Mucosa of descending colon (tissue), 3 donors: Measurements from ENCODE around the gene OR7G1. TPM values are rescaled to one million over a fixed set of nuclear protein-coding genes. Genes with fewer than 3 reads are reported as not detected.
"Not testable (repeated sequence)": the region's sequence is repeated elsewhere in the genome, so short reads cannot be mapped to it uniquely, and the experiment has no call there.

Experiments used
- ATAC-seq: fragments of 200-7000 bp; cut with Tn5 transposase; one replicate; pipeline ENCODE4 v1.9.1; 2020; ENCODE audit warnings: mild to moderate bottlenecking, moderate library complexity
- DNase-seq, 3 donors: peaks; one replicate each; pipeline ENCODE4 v3.0.0-alpha.2; 2020
- H3K36me3 ChIP-seq: fragments of 200-600 bp; one replicate; pipeline ENCODE4 v1.8.0; 2021; ENCODE audit warnings: low read depth, mild to moderate bottlenecking
- H3K4me1 ChIP-seq: fragments of 200-600 bp; one replicate; pipeline ENCODE4 v1.8.0; 2021; ENCODE audit warnings: low read depth, mild to moderate bottlenecking
- H3K4me3 ChIP-seq: fragments of 200-600 bp; one replicate; pipeline ENCODE4 v1.8.0; 2021; ENCODE audit warnings: mild to moderate bottlenecking
- H3K9me3 ChIP-seq: fragments of 200-600 bp; one replicate; pipeline ENCODE4 v1.8.0; 2021; ENCODE audit warnings: mild to moderate bottlenecking
- intact Hi-C, 2 donors: fragments of 100-400 bp; cut with DNase I in 1 of 2; cut with micrococcal nuclease in 1 of 2; formaldehyde crosslinking; loops; one replicate each; pipeline versions ENCODE4 v1.11.0 to v1.11.1; 2022; cut with DNase I, micrococcal nuclease
- total RNA-seq, 3 donors: library from RNA; stranded (reverse); fragmentation: NEBNext Ultra II Directional in 2 of 3; extraction: Animal tissue kit (Norgen Biotek cat#: 25700) in 2 of 3; gene quantifications; one replicate each; pipeline versions ENCODE4 v1.2.1 to v1.2.4, GENCODE V29; 2021 to 2023
- TF ChIP-seq, protein P1 (sequence below): fragments of 200-600 bp; IDR thresholded peaks from one replicate; pipeline ENCODE4 v1.8.0; 2022; ENCODE audit warnings: antibody characterized with exemption, mild to moderate bottlenecking
- donor health status: DM: no; HTN: no; CAD: no; lungs with moderate emphysema.
- donor health status: DM: no; HTN: no; CAD: no.
- donor health status: DM: no; HTN: yes; CAD: no.

The OR7G1 gene
- total RNA-seq, 3 donors from 2014 or later, result not detected

DNA sequence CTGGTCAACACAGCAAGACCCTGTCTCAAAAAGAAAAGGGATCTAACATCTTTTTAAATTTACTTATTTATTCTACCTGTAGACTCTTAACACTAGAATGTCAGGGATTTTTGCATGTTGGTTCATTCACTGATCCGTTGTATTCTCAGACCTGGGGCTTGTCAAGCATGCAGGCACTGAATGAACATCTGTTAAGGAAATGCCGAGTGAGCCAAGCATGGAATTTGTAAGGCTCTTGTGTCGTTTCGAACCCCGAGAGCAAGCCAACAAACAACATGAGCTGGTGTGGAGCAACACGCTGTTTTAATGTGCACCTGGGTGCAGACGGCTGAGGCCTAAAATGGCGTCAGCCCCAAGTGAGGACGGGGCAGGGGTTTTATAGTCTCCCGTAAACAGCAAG is 38.7 kb downstream of the OR7G1 start:
- ATAC-seq, result no peak
- DNase-seq, result no peak
- intact Hi-C loops, result loop anchor here in 1 of 2 donors (5.0 kb wide), 1 partner anchor 420 kb away; no protein-coding TSS in a partner anchor

DNA sequence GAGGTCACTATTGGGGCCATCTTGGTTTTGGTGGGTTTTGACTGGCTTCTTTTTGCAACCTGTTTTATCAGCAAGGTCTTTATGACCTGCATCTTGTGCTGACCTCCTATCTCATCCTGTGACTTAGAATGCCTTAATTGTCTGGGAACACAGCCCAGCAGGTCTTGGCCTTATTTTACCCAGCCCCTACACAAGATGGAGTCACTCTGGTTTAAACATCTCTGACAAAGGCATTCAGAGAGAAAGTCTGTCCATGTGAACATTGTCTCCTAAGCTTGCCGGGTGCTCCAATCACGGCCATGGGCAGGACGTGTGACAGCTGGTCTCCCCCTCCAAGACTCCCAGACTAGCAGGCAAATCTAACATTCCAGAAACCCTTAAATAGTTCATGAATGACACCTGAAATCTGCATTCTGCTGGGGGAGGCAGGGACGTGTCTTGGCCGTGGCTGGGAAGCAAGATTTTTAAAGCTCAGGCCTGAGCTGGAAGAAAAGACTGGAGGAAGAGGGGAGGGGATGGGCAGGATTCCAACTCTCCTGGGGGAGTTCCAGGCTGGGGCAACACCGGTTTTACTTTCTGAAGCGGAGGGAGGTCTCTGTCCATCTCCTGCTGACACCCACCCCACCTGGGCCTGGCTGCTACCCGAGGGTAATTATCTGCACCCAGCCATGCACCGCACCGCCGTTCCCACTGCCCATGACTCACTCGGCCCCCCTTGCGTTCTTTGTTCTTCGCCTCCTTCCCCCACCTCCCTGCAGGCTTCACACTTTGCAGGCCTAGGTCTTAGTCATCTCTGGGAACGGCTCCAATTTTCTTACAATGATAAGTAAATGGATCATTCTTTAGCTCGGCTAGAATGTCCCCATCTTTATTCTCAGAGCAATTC is 40.3 kb downstream of the OR7G1 start:
- ATAC-seq (peak; percentile 86), DNase-seq (peak; percentile 31 to 63 (median 41))
- intact Hi-C loops, result loop anchor here in 1 of 2 donors (5.0 kb wide), 1 partner anchor 418 kb away; no protein-coding TSS in a partner anchor
- no peaks in the 10 kb centered on the region for H3K36me3 ChIP-seq
- no peaks in the 10 kb centered on the region for H3K9me3 ChIP-seq
- H3K4me1 ChIP-seq, result no peaks in the 10 kb centered on the region
- TF ChIP-seq, protein P1, sequence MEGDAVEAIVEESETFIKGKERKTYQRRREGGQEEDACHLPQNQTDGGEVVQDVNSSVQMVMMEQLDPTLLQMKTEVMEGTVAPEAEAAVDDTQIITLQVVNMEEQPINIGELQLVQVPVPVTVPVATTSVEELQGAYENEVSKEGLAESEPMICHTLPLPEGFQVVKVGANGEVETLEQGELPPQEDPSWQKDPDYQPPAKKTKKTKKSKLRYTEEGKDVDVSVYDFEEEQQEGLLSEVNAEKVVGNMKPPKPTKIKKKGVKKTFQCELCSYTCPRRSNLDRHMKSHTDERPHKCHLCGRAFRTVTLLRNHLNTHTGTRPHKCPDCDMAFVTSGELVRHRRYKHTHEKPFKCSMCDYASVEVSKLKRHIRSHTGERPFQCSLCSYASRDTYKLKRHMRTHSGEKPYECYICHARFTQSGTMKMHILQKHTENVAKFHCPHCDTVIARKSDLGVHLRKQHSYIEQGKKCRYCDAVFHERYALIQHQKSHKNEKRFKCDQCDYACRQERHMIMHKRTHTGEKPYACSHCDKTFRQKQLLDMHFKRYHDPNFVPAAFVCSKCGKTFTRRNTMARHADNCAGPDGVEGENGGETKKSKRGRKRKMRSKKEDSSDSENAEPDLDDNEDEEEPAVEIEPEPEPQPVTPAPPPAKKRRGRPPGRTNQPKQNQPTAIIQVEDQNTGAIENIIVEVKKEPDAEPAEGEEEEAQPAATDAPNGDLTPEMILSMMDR, result no peak
- no peak overlapping the region for H3K4me3 ChIP-seq

More for the DNA sequence above, 38.7 kb downstream of the OR7G1 start:
- H3K9me3 ChIP-seq, result no peaks in the 10 kb centered on the region
- H3K36me3 ChIP-seq, result no peaks in the 10 kb centered on the region
- no peaks in the 10 kb centered on the region for H3K4me1 ChIP-seq
- TF ChIP-seq, protein P1, result no peak
- no peak overlapping the region for H3K4me3 ChIP-seq

- intact Hi-C loops, result no loop called here
- Histone ChIP-seq H3K4me3 (no peak overlapping the region), H3K4me1 (no peaks in the 10 kb centered on the region), H3K9me3 (no peaks in the 10 kb centered on the region), H3K36me3 (no peaks in the 10 kb centered on the region)
- DNase-seq (no peak), ATAC-seq (no peak)
- TF ChIP-seq, protein P1, result no peak
Observed at GRCh38 chr19:9073806-9074205, 41.8 kb downstream of the OR7G1 start.

- intact Hi-C loops, DNase-seq: not testable (repeated sequence)
Observed at GRCh38 chr19:9071720-9072119, 43.8 kb downstream of the OR7G1 start.

GRCh38 chr19:9070066-9070465 is 45.5 kb downstream of the OR7G1 start:
- Histone ChIP-seq H3K4me1 (no peaks in the 10 kb centered on the region), H3K9me3 (no peaks in the 10 kb centered on the region), H3K4me3 (no peak overlapping the region), H3K36me3 (no peaks in the 10 kb centered on the region)
- TF ChIP-seq, protein P1, result no peak
- ATAC-seq (no peak), DNase-seq (no peak)
- intact Hi-C loops, result no loop called here

More at GRCh38 chr19:9071720-9072119, 43.8 kb downstream of the OR7G1 start:
- not testable (repeated sequence) for H3K9me3 ChIP-seq, H3K4me3 ChIP-seq, ATAC-seq, H3K4me1 ChIP-seq, H3K36me3 ChIP-seq

DNA sequence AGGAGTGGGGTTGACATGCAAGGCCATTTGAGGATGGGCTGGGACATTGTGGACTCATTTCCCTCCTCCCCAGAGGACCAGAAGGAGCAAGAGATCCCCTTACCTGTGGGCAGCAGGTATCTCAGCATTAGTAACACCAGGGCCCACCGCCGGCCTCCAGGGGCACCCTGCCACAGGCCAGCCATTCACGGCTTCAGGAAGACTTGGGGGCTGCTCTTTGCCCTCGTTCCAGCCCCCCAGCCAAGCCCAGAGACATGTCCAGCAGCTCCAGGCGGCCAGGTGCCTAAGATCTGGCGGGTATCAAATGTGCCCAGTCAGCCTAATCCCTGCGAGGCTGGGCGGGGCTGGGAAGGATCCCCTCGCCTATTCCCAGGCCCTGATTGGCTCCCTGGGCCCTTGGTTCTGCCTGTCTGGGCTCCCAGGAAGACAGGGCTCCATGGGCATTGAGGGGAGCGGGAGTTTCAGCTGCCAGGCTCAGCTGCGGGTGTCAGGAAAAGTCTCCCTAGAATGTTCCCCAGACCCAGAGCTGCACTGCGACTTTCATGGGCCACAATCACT is 50.0 kb downstream of the OR7G1 start:
- no peaks in the 10 kb centered on the region for H3K9me3 ChIP-seq
- no peak overlapping the region for H3K4me3 ChIP-seq
- intact Hi-C loops, result no loop called here
- TF ChIP-seq, protein P1, result no peak
- H3K36me3 ChIP-seq, result no peaks in the 10 kb centered on the region
- DNase-seq (no peak), ATAC-seq (no peak)
- H3K4me1 ChIP-seq, result no peaks in the 10 kb centered on the region
